Kidney (tissue), 14 donors: ENCODE results near the gene ACTR1B. TPM values are rescaled to one million over a fixed set of nuclear protein-coding genes. Genes with fewer than 3 reads are reported as not detected.

Experiments used
- DNase-seq, 5 donors: peaks; one replicate each; pipeline ENCODE4 v3.0.0-alpha.2; 2013 to 2020
- FAIRE-seq: peaks from 2 replicates; lab custom pipeline; 2012; peaks lifted over from hg19 to GRCh38; lab: Jason Lieb, UNC
- H3K27ac ChIP-seq, 2 donors: one replicate each; pipeline ENCODE4 v1.7.0; 2013; ENCODE audit warnings: low read depth in 2 of 2, low read length in 2 of 2, inconsistent platforms in 1 of 2
- H3K27me3 ChIP-seq: one replicate; pipeline ENCODE4 v1.7.1; 2013; ENCODE audit warnings: low read length, inconsistent platforms; ENCODE audit not compliant: control insufficient read depth, insufficient read depth
- H3K36me3 ChIP-seq, 3 donors: one replicate each; pipeline versions ENCODE4 v1.7.0 to v1.7.1; 2013; ENCODE audit warnings: low read length in 3 of 3, control low read depth in 1 of 3, inconsistent platforms in 1 of 3; ENCODE audit not compliant: insufficient read depth in 3 of 3, control insufficient read depth in 2 of 3
- H3K4me1 ChIP-seq, 3 donors: one replicate each; pipeline versions ENCODE4 v1.7.0 to v1.7.1; 2013; ENCODE audit warnings: low read length in 3 of 3, inconsistent platforms in 1 of 3, low read depth in 1 of 3; ENCODE audit not compliant: control insufficient read depth in 2 of 3, insufficient read depth in 2 of 3
- H3K4me3 ChIP-seq, 3 donors: one replicate each; pipeline versions ENCODE4 v1.7.0 to v1.8.1; 2013; ENCODE audit warnings: low read length in 3 of 3, control low read depth in 1 of 3, inconsistent platforms in 1 of 3
- H3K9ac ChIP-seq, 3 donors: one replicate each; pipeline versions ENCODE4 v1.7.0 to v1.7.1; 2013; ENCODE audit warnings: low read length in 3 of 3, control low read depth in 1 of 3, inconsistent platforms in 1 of 3
- H3K9me3 ChIP-seq, 3 donors: one replicate each; pipeline versions ENCODE4 v1.7.0 to v1.7.1; 2013; ENCODE audit warnings: low read length in 3 of 3, control low read depth in 1 of 3, inconsistent platforms in 1 of 3; ENCODE audit not compliant: control insufficient read depth in 2 of 3, insufficient read depth in 1 of 3
- intact Hi-C: fragments of 100-400 bp; cut with DNase I; formaldehyde crosslinking; loops from one replicate; pipeline ENCODE4 v1.11.1; 2022
- polyA plus RNA-seq: library from polyadenylated mRNA; stranded (reverse); fragments of 350-450 nt; fragmentation: Illumina TruSeq; extraction: RNeasy Lipid Tissue Mini Kit (QIAGEN cat#74804); gene quantifications from one replicate; pipeline ENCODE4 v1.2.3, GENCODE V29; 2014; ENCODE audit warnings: low read depth, low replicate concordance; ENCODE audit not compliant: insufficient read depth
- total RNA-seq: library from RNA; stranded (reverse); fragmentation: NEBNext Ultra II Directional; extraction: Animal tissue kit (Norgen Biotek cat#: 25700); gene quantifications from one replicate; pipeline ENCODE4 v1.2.1, GENCODE V29; 2021
- TF ChIP-seq, protein P1 (sequence below): IDR thresholded peaks from 3 replicates; pipeline ENCODE4 v1.5.1; 2012; ENCODE audit warnings: mild to moderate bottlenecking, moderate library complexity, borderline replicate concordance; ENCODE audit not compliant: insufficient read depth; ENCODE audit errors: extremely low read depth
- donor health status: control.
- donor health status: control.
- donor health status: control.
- donor health status: control.
- donor health status: control.
- donor health status: DM: yes; HTN: yes; CAD: no.
- donor health status: Normal renal cell carcinoma (clear cell type).

Gene ACTR1B
- total and polyA plus RNA-seq, 2 donors from 2014 or later = 62.4 to 76.7 TPM

DNA sequence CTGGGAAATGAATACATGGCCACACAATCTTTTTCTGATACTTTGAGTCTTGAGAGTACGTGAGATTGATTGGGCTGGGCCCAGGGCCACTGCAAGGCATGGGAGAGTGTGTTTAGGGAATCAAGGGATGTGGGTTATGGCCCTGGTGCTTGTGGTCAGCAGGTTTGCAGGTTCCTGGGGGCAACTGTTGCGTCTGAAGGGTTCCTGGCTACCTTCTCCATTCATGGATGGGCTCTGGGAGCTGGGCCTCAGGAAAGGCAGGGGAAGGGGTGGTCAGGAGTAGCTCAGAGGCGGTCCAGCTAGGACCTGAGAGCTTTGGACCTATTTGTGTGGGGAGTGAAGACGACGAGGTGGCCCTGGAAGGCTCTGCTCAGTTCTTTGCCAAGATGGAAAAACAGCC, 41.1 kb upstream of the ACTR1B start:
- Histone ChIP-seq H3K9me3 (no peaks in the 10 kb centered on the region), H3K27me3 (no peaks in the 10 kb centered on the region), H3K36me3 (no peaks in the 10 kb centered on the region), H3K4me3 (no peak overlapping the region), H3K9ac (no peak overlapping the region), H3K4me1 (peaks cover 0 to 6% (median 0%) of the 10 kb centered on the region in 3 donors), H3K27ac (no peak overlapping the region)
- no peak for DNase-seq
- TF ChIP-seq, protein P1, sequence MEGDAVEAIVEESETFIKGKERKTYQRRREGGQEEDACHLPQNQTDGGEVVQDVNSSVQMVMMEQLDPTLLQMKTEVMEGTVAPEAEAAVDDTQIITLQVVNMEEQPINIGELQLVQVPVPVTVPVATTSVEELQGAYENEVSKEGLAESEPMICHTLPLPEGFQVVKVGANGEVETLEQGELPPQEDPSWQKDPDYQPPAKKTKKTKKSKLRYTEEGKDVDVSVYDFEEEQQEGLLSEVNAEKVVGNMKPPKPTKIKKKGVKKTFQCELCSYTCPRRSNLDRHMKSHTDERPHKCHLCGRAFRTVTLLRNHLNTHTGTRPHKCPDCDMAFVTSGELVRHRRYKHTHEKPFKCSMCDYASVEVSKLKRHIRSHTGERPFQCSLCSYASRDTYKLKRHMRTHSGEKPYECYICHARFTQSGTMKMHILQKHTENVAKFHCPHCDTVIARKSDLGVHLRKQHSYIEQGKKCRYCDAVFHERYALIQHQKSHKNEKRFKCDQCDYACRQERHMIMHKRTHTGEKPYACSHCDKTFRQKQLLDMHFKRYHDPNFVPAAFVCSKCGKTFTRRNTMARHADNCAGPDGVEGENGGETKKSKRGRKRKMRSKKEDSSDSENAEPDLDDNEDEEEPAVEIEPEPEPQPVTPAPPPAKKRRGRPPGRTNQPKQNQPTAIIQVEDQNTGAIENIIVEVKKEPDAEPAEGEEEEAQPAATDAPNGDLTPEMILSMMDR = no peak
- no peak for FAIRE-seq
- intact Hi-C loops = loop anchor here (10.0 kb wide), 1 partner anchor 110 kb away; no protein-coding TSS in a partner anchor

DNA sequence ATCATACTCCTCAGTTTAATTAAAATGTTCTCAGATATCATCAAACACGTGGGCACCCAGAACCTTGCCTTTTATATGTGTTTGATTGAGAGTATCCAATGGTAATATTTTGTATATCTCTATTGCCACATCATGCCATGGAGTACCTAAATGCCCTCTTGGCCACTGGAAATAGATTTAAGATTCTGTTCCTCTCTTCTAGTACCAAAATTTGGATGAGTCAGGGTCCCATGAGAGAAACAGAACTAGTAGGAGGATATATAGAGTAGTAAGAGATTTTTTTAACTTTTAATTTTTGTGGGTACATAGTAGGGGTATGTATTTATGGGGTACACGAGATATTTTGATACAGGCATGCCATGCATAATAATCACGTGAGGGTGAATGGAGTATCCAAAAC, 39.9 kb upstream of the ACTR1B start:
- intact Hi-C loops = loop anchor here (10.0 kb wide), 1 partner anchor 109 kb away; no protein-coding TSS in a partner anchor
- FAIRE-seq = no peak
- DNase-seq = no peak
- H3K4me3 ChIP-seq = no peak overlapping the region
- H3K4me1 ChIP-seq = peaks cover 0 to 6% (median 0%) of the 10 kb centered on the region in 3 donors
- H3K9ac ChIP-seq = no peak overlapping the region
- H3K27ac ChIP-seq = no peak overlapping the region
- no peaks in the 10 kb centered on the region for H3K27me3 ChIP-seq
- no peaks in the 10 kb centered on the region for H3K36me3 ChIP-seq
- TF ChIP-seq, protein P1 = no peak
- H3K9me3 ChIP-seq = no peaks in the 10 kb centered on the region

DNA sequence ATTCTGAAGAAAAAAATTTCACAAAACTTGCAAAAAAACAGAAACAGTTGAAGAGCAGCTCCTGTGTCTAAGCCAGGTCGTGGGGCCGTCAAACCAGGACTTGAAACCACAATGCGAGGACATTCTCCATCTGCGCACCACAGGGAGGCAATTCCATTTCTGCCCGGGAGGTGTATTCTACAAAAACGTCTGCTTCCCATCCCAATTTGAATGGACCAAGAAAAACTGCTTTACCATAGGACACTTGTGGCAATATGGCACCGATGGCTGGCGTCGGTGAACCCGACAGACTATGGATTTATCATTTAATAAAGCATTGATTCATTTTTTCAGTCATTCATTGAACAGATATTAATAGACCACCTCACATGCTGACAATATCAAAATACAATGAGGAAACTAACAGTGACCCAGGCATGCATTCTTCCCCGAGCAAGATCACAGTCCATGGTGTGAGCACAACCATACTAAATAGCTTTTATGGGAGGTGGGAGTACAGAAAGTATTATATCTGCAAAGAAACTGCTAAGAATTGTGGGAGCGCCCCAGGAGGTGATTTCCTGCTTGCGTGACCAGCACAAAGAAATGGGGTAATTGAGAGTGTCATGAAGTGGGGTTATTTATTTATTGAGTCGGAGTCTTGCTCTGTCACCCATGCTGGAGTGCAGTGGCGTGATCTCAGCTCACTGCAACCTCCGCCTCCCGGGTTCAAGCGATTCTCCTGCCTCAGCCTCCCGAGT, 39.1 kb upstream of the ACTR1B start:
- H3K9me3 ChIP-seq = no peaks in the 10 kb centered on the region
- H3K4me1 ChIP-seq = peaks cover 0 to 6% (median 0%) of the 10 kb centered on the region in 3 donors
- no peak overlapping the region for H3K27ac ChIP-seq
- H3K27me3 ChIP-seq = no peaks in the 10 kb centered on the region
- H3K4me3 ChIP-seq = no peak overlapping the region
- FAIRE-seq (no peak), DNase-seq (no peak)
- H3K36me3 ChIP-seq = no peaks in the 10 kb centered on the region
- TF ChIP-seq, protein P1 = no peak
- intact Hi-C loops = loop anchor here (10.0 kb wide), 1 partner anchor 108 kb away; no protein-coding TSS in a partner anchor
- no peak overlapping the region for H3K9ac ChIP-seq
